ENCODE measurements around the gene ADAM15.

- TF ChIP-seq, protein P1, sequence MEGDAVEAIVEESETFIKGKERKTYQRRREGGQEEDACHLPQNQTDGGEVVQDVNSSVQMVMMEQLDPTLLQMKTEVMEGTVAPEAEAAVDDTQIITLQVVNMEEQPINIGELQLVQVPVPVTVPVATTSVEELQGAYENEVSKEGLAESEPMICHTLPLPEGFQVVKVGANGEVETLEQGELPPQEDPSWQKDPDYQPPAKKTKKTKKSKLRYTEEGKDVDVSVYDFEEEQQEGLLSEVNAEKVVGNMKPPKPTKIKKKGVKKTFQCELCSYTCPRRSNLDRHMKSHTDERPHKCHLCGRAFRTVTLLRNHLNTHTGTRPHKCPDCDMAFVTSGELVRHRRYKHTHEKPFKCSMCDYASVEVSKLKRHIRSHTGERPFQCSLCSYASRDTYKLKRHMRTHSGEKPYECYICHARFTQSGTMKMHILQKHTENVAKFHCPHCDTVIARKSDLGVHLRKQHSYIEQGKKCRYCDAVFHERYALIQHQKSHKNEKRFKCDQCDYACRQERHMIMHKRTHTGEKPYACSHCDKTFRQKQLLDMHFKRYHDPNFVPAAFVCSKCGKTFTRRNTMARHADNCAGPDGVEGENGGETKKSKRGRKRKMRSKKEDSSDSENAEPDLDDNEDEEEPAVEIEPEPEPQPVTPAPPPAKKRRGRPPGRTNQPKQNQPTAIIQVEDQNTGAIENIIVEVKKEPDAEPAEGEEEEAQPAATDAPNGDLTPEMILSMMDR (IDR thresholded peaks at IDR 0.05; ENCODE audit: insufficient read depth, low read depth, low read length): no peak
- TF ChIP-seq EZH2 (IDR thresholded peaks at IDR 0.05; ENCODE audit: insufficient read depth, low read length): no peak
These were observed 52.2 kb downstream of the ADAM15 start for GRCh38 chr1:155103325-155103724.

Data from astrocyte (in vitro differentiated cells and primary cell).